ENCODE measurements around the gene PROCA1.

The PROCA1 gene

DNA sequence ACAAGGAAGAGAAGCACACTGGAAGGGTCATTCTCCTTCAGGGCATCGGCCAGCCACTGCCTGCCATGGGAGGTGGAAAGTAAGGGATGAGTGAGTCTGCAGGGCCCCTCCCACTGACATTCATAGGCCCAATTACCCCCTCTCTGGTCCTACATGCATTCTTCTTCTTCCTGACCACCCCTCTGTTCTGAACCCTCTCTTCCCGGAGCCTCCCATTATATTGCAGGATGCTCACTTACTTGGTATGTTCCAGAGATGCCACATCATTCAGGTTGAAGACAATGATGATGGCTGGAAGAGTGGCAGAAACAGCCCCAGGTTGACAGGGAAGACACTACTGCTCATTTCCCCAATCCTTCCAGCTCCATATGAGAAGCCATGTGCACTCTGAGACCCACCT is 3.5 kb upstream of the PROCA1 start:
- H2AFZ ChIP-seq (ENCODE audit: low read depth, low read length, severe bottlenecking) = no peak overlapping the region
- no peak overlapping the region for H3K4me2 ChIP-seq (ENCODE audit: low read depth, low read length, poor library complexity, severe bottlenecking)
- H3F3A ChIP-seq (ENCODE audit: insufficient read depth) = peaks cover 11% of the 10 kb centered on the region
- H3K9me2 ChIP-seq (replicated peaks; ENCODE audit: insufficient read depth, low read length) = no peaks in the 10 kb centered on the region
- peaks cover 5% of the 10 kb centered on the region for H3K79me2 ChIP-seq (ENCODE audit: insufficient read depth, low read length)
- H3K9ac ChIP-seq (ENCODE audit: low read length) = no peak overlapping the region
- H3K27me3 ChIP-seq (ENCODE audit: low read length) = no peaks in the 10 kb centered on the region
- H4K20me1 ChIP-seq (ENCODE audit: low read depth, low read length) = no peaks in the 10 kb centered on the region
- no peak for TF ChIP-seq EZH2phosphoT487 (conservative IDR thresholded peaks at IDR 0.05; ENCODE audit: low read length)
- TF ChIP-seq, protein P1, sequence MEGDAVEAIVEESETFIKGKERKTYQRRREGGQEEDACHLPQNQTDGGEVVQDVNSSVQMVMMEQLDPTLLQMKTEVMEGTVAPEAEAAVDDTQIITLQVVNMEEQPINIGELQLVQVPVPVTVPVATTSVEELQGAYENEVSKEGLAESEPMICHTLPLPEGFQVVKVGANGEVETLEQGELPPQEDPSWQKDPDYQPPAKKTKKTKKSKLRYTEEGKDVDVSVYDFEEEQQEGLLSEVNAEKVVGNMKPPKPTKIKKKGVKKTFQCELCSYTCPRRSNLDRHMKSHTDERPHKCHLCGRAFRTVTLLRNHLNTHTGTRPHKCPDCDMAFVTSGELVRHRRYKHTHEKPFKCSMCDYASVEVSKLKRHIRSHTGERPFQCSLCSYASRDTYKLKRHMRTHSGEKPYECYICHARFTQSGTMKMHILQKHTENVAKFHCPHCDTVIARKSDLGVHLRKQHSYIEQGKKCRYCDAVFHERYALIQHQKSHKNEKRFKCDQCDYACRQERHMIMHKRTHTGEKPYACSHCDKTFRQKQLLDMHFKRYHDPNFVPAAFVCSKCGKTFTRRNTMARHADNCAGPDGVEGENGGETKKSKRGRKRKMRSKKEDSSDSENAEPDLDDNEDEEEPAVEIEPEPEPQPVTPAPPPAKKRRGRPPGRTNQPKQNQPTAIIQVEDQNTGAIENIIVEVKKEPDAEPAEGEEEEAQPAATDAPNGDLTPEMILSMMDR (IDR thresholded peaks at IDR 0.05; ENCODE audit: insufficient read depth, low read length, poor library complexity, severe bottlenecking) = no peak
- no peak overlapping the region for H3K27ac ChIP-seq (ENCODE audit: low read depth, low read length)
- H3K36me3 ChIP-seq (ENCODE audit: low read length) = no peaks in the 10 kb centered on the region; the same call in 1 of the 2 replicates
- H3K4me3 ChIP-seq (ENCODE audit: insufficient read depth, low read length, poor library complexity, severe bottlenecking) = no peak overlapping the region
- H3K9me3 ChIP-seq (ENCODE audit: insufficient read depth, low read length) = no peaks in the 10 kb centered on the region

DNA sequence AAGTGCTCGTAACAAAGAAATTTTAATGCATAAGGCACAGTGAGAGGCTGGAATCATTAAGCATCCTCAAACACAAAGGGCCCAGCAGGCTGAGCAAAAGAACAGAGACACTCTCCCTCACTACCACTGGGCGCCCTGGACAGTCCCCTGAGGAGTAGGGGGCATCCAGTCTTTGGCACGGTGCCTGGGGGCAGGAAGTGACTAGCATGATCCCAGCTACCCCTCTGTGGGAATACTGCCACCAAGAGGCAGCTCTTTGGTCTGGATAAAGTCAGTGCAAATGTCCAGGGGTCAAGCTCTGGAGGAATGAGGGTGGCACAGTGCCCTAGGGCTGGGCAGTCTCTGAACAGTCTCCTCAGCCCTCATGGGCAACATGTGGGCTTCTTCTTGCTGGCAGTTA is 2.6 kb upstream of the PROCA1 start:
- H3K27me3 ChIP-seq (ENCODE audit: low read length) = no peaks in the 10 kb centered on the region
- H3K9ac ChIP-seq (ENCODE audit: low read length) = no peak overlapping the region
- H3K9me2 ChIP-seq (replicated peaks; ENCODE audit: insufficient read depth, low read length) = no peaks in the 10 kb centered on the region
- no peak overlapping the region for H3K4me2 ChIP-seq (ENCODE audit: low read depth, low read length, poor library complexity, severe bottlenecking)
- no peak overlapping the region for H2AFZ ChIP-seq (ENCODE audit: low read depth, low read length, severe bottlenecking)
- no peaks in the 10 kb centered on the region for H3K36me3 ChIP-seq (ENCODE audit: low read length)
- H3K79me2 ChIP-seq (ENCODE audit: insufficient read depth, low read length) = no peaks in the 10 kb centered on the region
- no peak for TF ChIP-seq EZH2phosphoT487 (conservative IDR thresholded peaks at IDR 0.05; ENCODE audit: low read length)
- TF ChIP-seq, protein P1 (IDR thresholded peaks at IDR 0.05; ENCODE audit: insufficient read depth, low read length, poor library complexity, severe bottlenecking) = no peak
- no peak overlapping the region for H3K27ac ChIP-seq (ENCODE audit: low read depth, low read length)
- no peaks in the 10 kb centered on the region for H3K9me3 ChIP-seq (ENCODE audit: insufficient read depth, low read length)
- H3F3A ChIP-seq (ENCODE audit: insufficient read depth) = peaks cover 9% of the 10 kb centered on the region; the same call in 1 of the 2 replicates
- no peak overlapping the region for H3K4me3 ChIP-seq (ENCODE audit: insufficient read depth, low read length, poor library complexity, severe bottlenecking)
- H4K20me1 ChIP-seq (ENCODE audit: low read depth, low read length) = no peaks in the 10 kb centered on the region

DNA sequence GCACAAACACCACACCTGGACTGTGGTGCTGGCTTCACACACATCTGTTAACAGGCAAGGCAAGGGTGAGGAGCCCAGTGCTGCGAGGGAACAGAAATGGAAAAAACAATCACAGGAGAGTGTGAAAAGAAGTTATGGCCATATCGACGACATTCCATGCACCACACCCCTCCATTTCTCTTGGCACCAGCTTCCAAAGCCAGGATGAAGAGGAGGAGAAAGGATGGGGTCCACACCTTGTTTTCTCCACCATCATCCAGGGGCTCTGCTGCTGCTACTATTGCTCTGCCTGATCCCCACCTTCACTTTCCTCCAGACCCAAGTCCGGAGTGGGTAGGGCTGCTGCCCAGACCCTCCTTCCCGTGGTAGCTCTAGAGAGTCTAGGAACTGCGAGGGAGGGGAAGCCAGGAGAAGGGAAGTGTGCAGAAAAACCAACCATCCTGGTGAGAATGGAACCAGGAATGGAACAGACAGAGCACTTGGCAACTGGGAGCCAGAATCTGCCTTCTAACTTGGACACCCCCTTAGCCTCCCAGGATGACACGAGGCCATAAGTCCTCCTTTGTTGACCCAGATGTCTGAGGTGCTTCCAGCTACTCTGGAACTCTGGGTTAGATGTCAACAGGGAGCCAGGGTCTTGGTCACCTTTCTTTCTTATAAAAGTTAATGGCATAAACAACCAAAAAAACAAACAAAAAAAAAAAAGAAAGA is 1.2 kb upstream of the PROCA1 start:
- Histone ChIP-seq H3K9me3 (ENCODE audit: insufficient read depth, low read length) (no peaks in the 10 kb centered on the region), H3K79me2 (ENCODE audit: insufficient read depth, low read length) (no peaks in the 10 kb centered on the region), H3K9me2 (replicated peaks; ENCODE audit: insufficient read depth, low read length) (no peaks in the 10 kb centered on the region), H3K4me2 (ENCODE audit: low read depth, low read length, poor library complexity, severe bottlenecking) (no peak overlapping the region), H3K36me3 (ENCODE audit: low read length) (no peaks in the 10 kb centered on the region), H4K20me1 (ENCODE audit: low read depth, low read length) (no peaks in the 10 kb centered on the region), H3K27ac (ENCODE audit: low read depth, low read length) (no peak overlapping the region), H3K4me3 (ENCODE audit: insufficient read depth, low read length, poor library complexity, severe bottlenecking) (no peak overlapping the region), H3F3A (ENCODE audit: insufficient read depth) (peaks cover 9% of the 10 kb centered on the region; the same call in 1 of the 2 replicates), H2AFZ (ENCODE audit: low read depth, low read length, severe bottlenecking) (peak overlapping the region; percentile 88), H3K9ac (ENCODE audit: low read length) (peak overlapping the region; percentile 69; the same call in 1 of the 2 replicates), H3K27me3 (ENCODE audit: low read length) (no peaks in the 10 kb centered on the region)
- no peak for TF ChIP-seq EZH2phosphoT487 (conservative IDR thresholded peaks at IDR 0.05; ENCODE audit: low read length)
- TF ChIP-seq, protein P1 (IDR thresholded peaks at IDR 0.05; ENCODE audit: insufficient read depth, low read length, poor library complexity, severe bottlenecking) = no peak

Data from SU-DHL-6 (cell line).